K562 (cell line): ENCODE measurements around the gene HAUS7. TPM values are rescaled to one million over a fixed set of nuclear protein-coding genes. Genes with fewer than 3 reads are reported as not detected.

Experiments used
- ATAC-seq: fragments of 200-7000 bp; cut with Tn5 transposase; 3 replicates; pipeline ENCODE4 v1.9.1; 2020; ENCODE audit warnings: moderate library complexity
- BruUV-seq: library from RNA; stranded (reverse); fragments of 400-500 nt; replicated peaks from 2 replicates; lab custom pipeline; 2021; lab: Mats Ljungman, UMichigan
- CTCF ChIA-PET: fragments of 300-600 bp; formaldehyde crosslinking; extraction: SDS; loops from one replicate; lab custom pipeline; 2021; ENCODE audit warnings: low intra/inter-chr PET ratio; lab: Yijun Ruan, JAX
- POLR2A ChIA-PET: fragments of 300-600, 350-650 bp; sonication (Branson Sonifier 250); formaldehyde crosslinking; extraction: SDS; loops from one replicate; lab custom pipeline; 2021; ENCODE audit warnings: antibody characterized with exemption, inconsistent platforms; lab: Yijun Ruan, JAX
- DNase-seq, 4 experiments: peaks; one replicate each; pipeline versions ENCODE4 v3.0.0 to v3.0.0-alpha.2; 2011 to 2018; ENCODE audit warnings: low spot score in 3 of 4, mixed read lengths in 3 of 4; ENCODE audit errors: extremely low read depth in 1 of 4
- FAIRE-seq: peaks from 2 replicates; lab custom pipeline; 2011; peaks lifted over from hg19 to GRCh38; lab: Jason Lieb, UNC
- H2AFZ ChIP-seq: 2 replicates; pipeline ENCODE4 v1.6.0; 2011; ENCODE audit warnings: low read depth, low read length, control low read depth, inconsistent platforms
- H3K27ac ChIP-seq: fragments of 200-600 bp; 3 replicates; pipeline ENCODE4 v1.8.0; 2011; ENCODE audit warnings: low read depth, mild to moderate bottlenecking, control low read depth, inconsistent platforms, low read length, moderate library complexity, mixed read lengths; ENCODE audit errors: extremely low read depth
- H3K27me3 ChIP-seq, 2 experiments: fragments of 300-600 bp in 1 of 2; 2 replicates in 1 of 2; 3 replicates in 1 of 2; pipeline versions ENCODE4 v1.6.0 to v1.8.0; 2011; ENCODE audit warnings: inconsistent platforms in 2 of 2, low read length in 2 of 2, mild to moderate bottlenecking in 1 of 2, mixed read lengths in 1 of 2, moderate library complexity in 1 of 2; ENCODE audit not compliant: control insufficient read depth in 2 of 2, insufficient read depth in 2 of 2
- H3K36me3 ChIP-seq: fragments of 300-600 bp; 3 replicates; pipeline ENCODE4 v1.8.0; 2011; ENCODE audit warnings: mild to moderate bottlenecking, low read length, inconsistent platforms; ENCODE audit not compliant: control insufficient read depth, insufficient read depth
- H3K4me1 ChIP-seq, 2 experiments: fragments of 200-600 bp in 1 of 2; replicated peaks in 1 of 2; 2 replicates in 1 of 2; 3 replicates in 1 of 2; pipeline versions ENCODE4 v1.5.1 to v1.8.0; 2011; ENCODE audit warnings: inconsistent platforms in 2 of 2, low read length in 2 of 2, mild to moderate bottlenecking in 1 of 2, mixed read lengths in 1 of 2, moderate library complexity in 1 of 2; ENCODE audit not compliant: control insufficient read depth in 2 of 2, insufficient read depth in 2 of 2
- H3K4me2 ChIP-seq: 2 replicates; pipeline ENCODE4 v1.6.1; 2011; ENCODE audit warnings: low read length, control low read depth, inconsistent platforms, mixed read lengths; ENCODE audit not compliant: insufficient read depth
- H3K4me3 ChIP-seq: fragments of 200-600 bp; sonication (generic), shearing (Covaris generic); 2 replicates; pipeline ENCODE4 v1.5.1; 2016; ENCODE audit warnings: control low read depth, inconsistent platforms
- H3K79me2 ChIP-seq: fragments of 200-600 bp; 3 replicates; pipeline ENCODE4 v1.8.0; 2011; ENCODE audit warnings: low read length, inconsistent platforms; ENCODE audit not compliant: control insufficient read depth, insufficient read depth
- H3K9ac ChIP-seq, 2 experiments: 2 replicates each; pipeline versions ENCODE4 v1.6.0 to v1.6.1; 2011; ENCODE audit warnings: low read depth in 2 of 2, low read length in 2 of 2, control low read depth in 1 of 2, inconsistent platforms in 1 of 2, mild to moderate bottlenecking in 1 of 2, mixed read lengths in 1 of 2; ENCODE audit not compliant: insufficient read depth in 1 of 2
- H3K9me1 ChIP-seq: one replicate; pipeline ENCODE4 v1.6.0; 2011; ENCODE audit warnings: inconsistent platforms, mild to moderate bottlenecking, low read length, moderate library complexity; ENCODE audit not compliant: control insufficient read depth, insufficient read depth
- H3K9me3 ChIP-seq: replicated peaks from 2 replicates; pipeline ENCODE4 v1.5.1; 2011; ENCODE audit warnings: low read depth, low read length, inconsistent platforms; ENCODE audit not compliant: control insufficient read depth, insufficient read depth
- H4K20me1 ChIP-seq: replicated peaks from 2 replicates; pipeline ENCODE4 v1.6.1; 2011; ENCODE audit warnings: low read length, inconsistent platforms, mixed read lengths; ENCODE audit not compliant: control insufficient read depth, insufficient read depth
- EGR1 ChIP-seq: fragments of 450-650 bp; conservative IDR thresholded peaks from 2 replicates; pipeline ENCODE4 v1.6.1; 2017; ENCODE audit warnings: mild to moderate bottlenecking
- FOXK1 ChIP-seq: sonication (generic); formaldehyde crosslinking; IDR thresholded peaks from 2 replicates; pipeline ENCODE4 v1.8.0; 2022; ENCODE audit warnings: missing genetic modification reagents, mild to moderate bottlenecking, borderline replicate concordance
- KLF6 ChIP-seq: fragments of 250-450 bp; sonication (Bioruptor Pico); IDR thresholded peaks from 2 replicates; pipeline ENCODE4 v1.4.0; 2020; ENCODE audit warnings: mild to moderate bottlenecking, moderate library complexity, borderline replicate concordance
- RBFOX2 ChIP-seq: fragments of 200-400 bp; formaldehyde crosslinking; IDR thresholded peaks from 2 replicates; pipeline ENCODE4 v1.6.1; 2017; ENCODE audit warnings: low read depth, mild to moderate bottlenecking, low read length, moderate library complexity
- ZFX ChIP-seq: sonication (generic); formaldehyde crosslinking; IDR thresholded peaks from 2 replicates; pipeline ENCODE4 v1.8.0; 2022; ENCODE audit warnings: mild to moderate bottlenecking, missing genetic modification reagents, moderate library complexity
- WGBS: fragments of 100-300 bp; shearing (Covaris generic); methylation state at CpG from one replicate; pipeline ENCODE4 v1.1.6; 2016; ENCODE audit warnings: low coverage, mixed read lengths; ENCODE audit not compliant: insufficient coverage; ENCODE audit errors: missing lambda C conversion rate; 5-methylcytosine and 5-hydroxymethylcytosine counted together
- in situ Hi-C: fragments of 300-500 bp; cut with MboI; formaldehyde crosslinking; loops from 4 replicates; pipeline ENCODE4 v1.15.0; 2018; ENCODE audit warnings: inconsistent platforms, mixed read lengths
- intact Hi-C: fragments of 100-400 bp; cut with micrococcal nuclease; formaldehyde crosslinking; loops from 2 replicates; pipeline ENCODE4 v1.14.2; 2022
- polyA plus RNA-seq, 8 experiments: library from polyadenylated mRNA; depleted of rRNA in 4 of 8; stranded (reverse) in 5 of 8; unstranded in 3 of 8; fragments of >200 nt; fragmentation: Nextera tagmentation in 2 of 8; fragmentation: Illumina TruSeq in 1 of 8; extraction: Ambion mirVana in 2 of 8; extraction: Trizol in 1 of 8; gene quantifications; 2 replicates each; pipeline versions ENCODE4 v1.2.1 to v1.2.3, GENCODE V29; 2011 to 2014; ENCODE audit warnings: inconsistent platforms in 1 of 8, missing spikeins in 1 of 8
- total RNA-seq, 7 experiments: library from RNA; depleted of rRNA in 6 of 7; stranded (reverse); fragments of >200 nt in 6 of 7; fragmentation: Illumina TruSeq in 2 of 7; extraction: Trizol in 2 of 7; gene quantifications; 2 replicates each; pipeline versions ENCODE4 v1.2.1 to v1.2.3, GENCODE V29; 2011 to 2021; ENCODE audit warnings: low replicate concordance in 1 of 7
- TF ChIP-seq, protein P1 (sequence below): fragments of 200-800 bp; sonication (Bioruptor generic); IDR thresholded peaks from 2 replicates; pipeline ENCODE4 v1.6.1; 2017; ENCODE audit warnings: missing genetic modification characterization, missing compliant biosample characterization

HAUS7 gene
- total and polyA plus RNA-seq, 9 of the 15 experiments (the other 6 are each of a cell fraction or from before 2014, with no cell fraction given): 10.0 to 94.9 (median 48.8) TPM

- TF ChIP-seq, protein P1, sequence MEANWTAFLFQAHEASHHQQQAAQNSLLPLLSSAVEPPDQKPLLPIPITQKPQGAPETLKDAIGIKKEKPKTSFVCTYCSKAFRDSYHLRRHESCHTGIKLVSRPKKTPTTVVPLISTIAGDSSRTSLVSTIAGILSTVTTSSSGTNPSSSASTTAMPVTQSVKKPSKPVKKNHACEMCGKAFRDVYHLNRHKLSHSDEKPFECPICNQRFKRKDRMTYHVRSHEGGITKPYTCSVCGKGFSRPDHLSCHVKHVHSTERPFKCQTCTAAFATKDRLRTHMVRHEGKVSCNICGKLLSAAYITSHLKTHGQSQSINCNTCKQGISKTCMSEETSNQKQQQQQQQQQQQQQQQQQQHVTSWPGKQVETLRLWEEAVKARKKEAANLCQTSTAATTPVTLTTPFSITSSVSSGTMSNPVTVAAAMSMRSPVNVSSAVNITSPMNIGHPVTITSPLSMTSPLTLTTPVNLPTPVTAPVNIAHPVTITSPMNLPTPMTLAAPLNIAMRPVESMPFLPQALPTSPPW (CRISPR knock-in tag): peak; percentile 66; the same call in 1 of the 2 replicates
- no peak for TF ChIP-seq FOXK1 (CRISPR knock-in tag)
- TF ChIP-seq, all 486 proteins: peak for 17
Observed at GRCh38 chrX:153474718-153475117, 4.3 kb upstream of the HAUS7 start (continued).

GRCh38 chrX:153474266-153474665, 3.9 kb upstream of the HAUS7 start:
- no peaks in the 10 kb centered on the region for H3K9me3 ChIP-seq
- WGBS: 49% methylated on average over 4 of the region's 10 CpGs
- in situ Hi-C loops (no loop called here), intact Hi-C loops (loop anchor here (5.0 kb wide), 1 partner anchor 33 kb away; no protein-coding TSS in a partner anchor)
- no peaks in the 10 kb centered on the region for H3K36me3 ChIP-seq
- peaks cover 4 to 54% of the 10 kb centered on the region in 2 experiments; a peak in 4 of 5 replicates for H3K4me1 ChIP-seq
- no peak for ATAC-seq
- H2AFZ ChIP-seq: peak overlapping the region; percentile 70
- H3K9me1 ChIP-seq: no peaks in the 10 kb centered on the region
- peak overlapping the region in 1 of 2 experiments; percentile 74; a peak in 2 of 4 replicates for H3K9ac ChIP-seq
- no peaks in the 10 kb centered on the region for H4K20me1 ChIP-seq
- DNase-seq: no peak
- H3K4me2 ChIP-seq: no peak overlapping the region
- no peak overlapping the region for H3K27ac ChIP-seq
- H3K79me2 ChIP-seq: peaks cover 11% of the 10 kb centered on the region
- no peak overlapping the region for H3K4me3 ChIP-seq
- no TSS peak for BruUV-seq
- no peaks in the 10 kb centered on the region for H3K27me3 ChIP-seq
- FAIRE-seq: no peak
- TF ChIP-seq KLF6 (CRISPR knock-in tag) (no peak), ZFX (CRISPR knock-in tag) (0 out of 2 replicates have a peak, but pooled peaks have one; percentile 32), RBFOX2 (0 out of 2 replicates have a peak, but pooled peaks have one; percentile 4), EGR1 (peak; percentile 28; the same call in 1 of the 2 replicates)
- ChIA-PET CTCF (no interaction called here), POLR2A (no interaction called here)
